Endothelial cell (in vitro differentiated cells): ENCODE measurements around the gene C18orf32. TPM values are rescaled to one million over a fixed set of nuclear protein-coding genes. Genes with fewer than 3 reads are reported as not detected.

Experiments
- DNase-seq: peaks from one replicate; pipeline ENCODE4 v3.0.0; 2021; ENCODE audit warnings: low spot score
- H3K27ac Mint-ChIP-seq: one replicate; pipeline ENCODE4 v1.8.0; 2021; ENCODE audit warnings: mixed read lengths, inconsistent platforms; ENCODE audit not compliant: unreplicated experiment
- H3K27me3 Mint-ChIP-seq: one replicate; pipeline ENCODE4 v1.8.0; 2021; ENCODE audit warnings: mild to moderate bottlenecking, moderate library complexity, mixed read lengths, inconsistent platforms; ENCODE audit not compliant: unreplicated experiment
- H3K36me3 Mint-ChIP-seq: one replicate; pipeline ENCODE4 v1.8.0; 2021; ENCODE audit warnings: mild to moderate bottlenecking, low read depth, mixed read lengths, inconsistent platforms; ENCODE audit not compliant: unreplicated experiment
- H3K4me1 Mint-ChIP-seq: one replicate; pipeline ENCODE4 v1.8.0; 2021; ENCODE audit warnings: mild to moderate bottlenecking, mixed read lengths, inconsistent platforms; ENCODE audit not compliant: unreplicated experiment
- H3K4me3 Mint-ChIP-seq: one replicate; pipeline ENCODE4 v1.8.0; 2021; ENCODE audit warnings: mild to moderate bottlenecking, mixed read lengths, inconsistent platforms; ENCODE audit not compliant: unreplicated experiment
- H3K9me3 Mint-ChIP-seq: one replicate; pipeline ENCODE4 v1.8.0; 2021; ENCODE audit warnings: mixed read lengths, inconsistent platforms; ENCODE audit not compliant: unreplicated experiment
- total RNA-seq: library from RNA; stranded (reverse); fragmentation: NEBNext Ultra II Directional; extraction: Animal tissue kit (Norgen Biotek cat#: 25700); gene quantifications from one replicate; pipeline ENCODE4 v1.2.1, GENCODE V29; 2021; ENCODE audit not compliant: unreplicated experiment
- TF ChIP-seq, protein P1 (sequence below): fragments of 200-600 bp; sonication (generic); IDR thresholded peaks from one replicate; pipeline ENCODE4 v1.5.0; 2021; ENCODE audit warnings: antibody characterized with exemption; ENCODE audit not compliant: unreplicated experiment

C18orf32 gene
- total RNA-seq, 1 donor from 2014 or later: 33.2 TPM

DNA sequence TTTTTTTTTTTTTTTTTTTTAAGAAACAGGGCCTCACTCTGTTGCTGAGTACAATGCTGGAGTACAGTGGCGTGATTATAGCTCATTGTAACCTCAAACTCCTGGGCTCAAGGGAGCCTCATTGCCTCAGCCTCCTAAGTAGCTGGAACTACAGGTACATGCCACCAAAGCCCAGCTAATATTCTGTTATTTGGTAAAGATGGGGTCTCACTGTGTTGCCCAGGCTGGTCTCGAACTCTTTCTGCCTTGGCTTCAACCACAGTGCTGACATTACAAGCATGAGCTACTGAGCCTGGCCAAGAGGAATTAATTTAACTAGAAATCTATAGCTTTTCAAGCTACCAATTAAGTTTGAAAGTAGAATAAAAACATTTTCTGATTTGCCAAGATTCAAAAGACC is 54.4 kb downstream of the C18orf32 start:
- TF ChIP-seq, protein P1, sequence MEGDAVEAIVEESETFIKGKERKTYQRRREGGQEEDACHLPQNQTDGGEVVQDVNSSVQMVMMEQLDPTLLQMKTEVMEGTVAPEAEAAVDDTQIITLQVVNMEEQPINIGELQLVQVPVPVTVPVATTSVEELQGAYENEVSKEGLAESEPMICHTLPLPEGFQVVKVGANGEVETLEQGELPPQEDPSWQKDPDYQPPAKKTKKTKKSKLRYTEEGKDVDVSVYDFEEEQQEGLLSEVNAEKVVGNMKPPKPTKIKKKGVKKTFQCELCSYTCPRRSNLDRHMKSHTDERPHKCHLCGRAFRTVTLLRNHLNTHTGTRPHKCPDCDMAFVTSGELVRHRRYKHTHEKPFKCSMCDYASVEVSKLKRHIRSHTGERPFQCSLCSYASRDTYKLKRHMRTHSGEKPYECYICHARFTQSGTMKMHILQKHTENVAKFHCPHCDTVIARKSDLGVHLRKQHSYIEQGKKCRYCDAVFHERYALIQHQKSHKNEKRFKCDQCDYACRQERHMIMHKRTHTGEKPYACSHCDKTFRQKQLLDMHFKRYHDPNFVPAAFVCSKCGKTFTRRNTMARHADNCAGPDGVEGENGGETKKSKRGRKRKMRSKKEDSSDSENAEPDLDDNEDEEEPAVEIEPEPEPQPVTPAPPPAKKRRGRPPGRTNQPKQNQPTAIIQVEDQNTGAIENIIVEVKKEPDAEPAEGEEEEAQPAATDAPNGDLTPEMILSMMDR: no peak
- DNase-seq: no peak
- Mint-ChIP-seq H3K4me1 (no peaks in the 10 kb centered on the region), H3K27me3 (no peaks in the 10 kb centered on the region), H3K36me3 (peaks cover 6% of the 10 kb centered on the region), H3K4me3 (no peak overlapping the region), H3K27ac (no peak overlapping the region), H3K9me3 (no peaks in the 10 kb centered on the region)

DNA sequence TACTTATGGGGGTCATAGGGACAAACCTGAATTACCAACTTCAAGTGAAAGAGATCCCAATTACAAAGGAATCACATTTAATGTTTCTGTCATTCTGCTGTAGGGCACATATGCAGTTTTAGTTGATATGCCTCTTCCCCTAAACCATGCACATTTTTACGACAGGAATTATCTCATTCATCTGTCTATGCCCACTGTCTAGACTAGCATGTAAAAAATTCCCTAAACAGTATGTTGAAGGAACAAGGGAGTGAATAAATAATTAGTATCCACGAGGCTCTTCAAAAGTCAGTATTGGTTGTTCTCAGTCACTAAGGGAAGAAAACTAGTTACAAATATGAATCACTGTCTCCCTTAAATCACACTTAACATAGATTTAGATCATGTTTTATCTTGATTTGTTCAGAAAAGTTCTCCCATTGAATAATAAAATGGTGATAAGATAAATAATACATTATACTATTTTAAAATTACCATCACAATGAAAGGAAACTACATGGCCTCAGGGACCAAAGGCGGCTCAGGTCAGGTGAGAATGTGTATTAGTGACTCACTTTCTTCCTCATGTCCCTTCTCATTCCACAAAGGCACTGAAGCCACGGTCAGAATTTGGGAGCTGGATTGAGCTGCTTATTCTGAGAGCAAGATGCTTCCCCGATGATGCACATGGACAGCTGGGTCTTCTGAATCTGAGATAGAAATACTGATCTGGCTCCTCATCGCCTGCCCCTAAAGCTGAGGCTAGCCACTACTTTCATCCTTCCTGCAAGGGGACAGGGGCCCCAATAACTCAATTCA is 55.7 kb downstream of the C18orf32 start:
- no peaks in the 10 kb centered on the region for H3K4me1 Mint-ChIP-seq
- no peaks in the 10 kb centered on the region for H3K27me3 Mint-ChIP-seq
- DNase-seq: no peak
- H3K9me3 Mint-ChIP-seq: no peaks in the 10 kb centered on the region
- no peak overlapping the region for H3K27ac Mint-ChIP-seq
- TF ChIP-seq, protein P1: no peak
- peaks cover 6% of the 10 kb centered on the region for H3K36me3 Mint-ChIP-seq
- no peak overlapping the region for H3K4me3 Mint-ChIP-seq

Other genes starting within 250 kb of the C18orf32 start
- 73.6 TPM for gene DYM, start 26.6 kb downstream of the C18orf32 start, total RNA-seq
- 2,115 TPM for gene RPL17, start 5.2 kb upstream of the C18orf32 start, total RNA-seq
- gene LIPG, start 74.8 kb upstream of the C18orf32 start, total RNA-seq: 19.6 TPM